Renal cortex interstitium (tissue), 3 donors: ENCODE data around the gene ROPN1. TPM values are rescaled to one million over a fixed set of nuclear protein-coding genes. Genes with fewer than 3 reads are reported as not detected.

Experiments
- polyA plus RNA-seq, 3 donors: library from polyadenylated mRNA; unstranded; fragments of 120-200 nt; gene quantifications; one replicate each; pipeline ENCODE4 v1.2.1, GENCODE V29; 2013; ENCODE audit not compliant: insufficient read length in 3 of 3

ROPN1 gene
- polyA plus RNA-seq, 3 donors, result 0.09 TPM; not detected in 2

Other genes starting within 250 kb of the ROPN1 start
- gene MYLK, start 107.8 kb downstream of the ROPN1 start, polyA plus RNA-seq, result 100 to 1,000 TPM; 125 to 143 (median 136) TPM
- gene CCDC14, start 30.9 kb downstream of the ROPN1 start, polyA plus RNA-seq, result 100 to 1,000 TPM; 134 to 182 (median 153) TPM
- 10 to 100 TPM; 21.6 to 23.7 (median 23.4) TPM for gene KALRN, start 41.2 kb upstream of the ROPN1 start, polyA plus RNA-seq